Common myeloid progenitor, CD34-positive (primary cell): ENCODE measurements around the gene CCDC50.

ENCODE experiments used
- CTCF ChIA-PET: fragments of 350-600 bp; sonication (Branson Sonifier 250); formaldehyde crosslinking; loops from one replicate; lab custom pipeline; 2021; ENCODE audit warnings: antibody characterized with exemption; lab: Charles Lee
- POLR2A ChIA-PET: fragments of 350-600 bp; sonication (Branson Sonifier 250); formaldehyde crosslinking; loops from one replicate; lab custom pipeline; 2021; ENCODE audit warnings: antibody characterized with exemption; lab: Charles Lee
- DNase-seq, 3 donors: peaks; one replicate each; pipeline versions ENCODE4 v3.0.0 to v3.0.0-alpha.2; 2013
- H3K27ac ChIP-seq, 2 experiments: 1 replicate in 1 of 2; 2 replicates in 1 of 2; pipeline ENCODE4 v1.7.0; 2013; ENCODE audit warnings: inconsistent platforms in 2 of 2, low read length in 2 of 2, mild to moderate bottlenecking in 2 of 2, low read depth in 1 of 2, moderate library complexity in 1 of 2; ENCODE audit not compliant: severe bottlenecking in 2 of 2, insufficient read depth in 1 of 2, poor library complexity in 1 of 2
- H3K27me3 ChIP-seq, 5 experiments: replicated peaks in 2 of 5; 1 replicate in 3 of 5; 2 replicates in 2 of 5; pipeline versions ENCODE4 v1.6.1 to v1.7.0; 2013; ENCODE audit warnings: low read length in 4 of 5, mild to moderate bottlenecking in 2 of 5, moderate library complexity in 2 of 5, inconsistent platforms in 1 of 5; ENCODE audit not compliant: insufficient read depth in 5 of 5, control insufficient read depth in 4 of 5
- H3K36me3 ChIP-seq, 4 experiments: 1 replicate in 2 of 4; 2 replicates in 2 of 4; pipeline versions ENCODE4 v1.6.1 to v1.7.0; 2013; ENCODE audit warnings: low read length in 3 of 4, control low read depth in 1 of 4, mild to moderate bottlenecking in 1 of 4; ENCODE audit not compliant: control insufficient read depth in 4 of 4, insufficient read depth in 4 of 4
- H3K4me1 ChIP-seq, 4 experiments: 1 replicate in 3 of 4; 2 replicates in 1 of 4; pipeline versions ENCODE4 v1.6.1 to v1.7.1; 2013; ENCODE audit warnings: low read length in 3 of 4, mild to moderate bottlenecking in 3 of 4, control low read depth in 1 of 4, inconsistent platforms in 1 of 4, moderate library complexity in 1 of 4; ENCODE audit not compliant: control insufficient read depth in 4 of 4, insufficient read depth in 4 of 4; ENCODE audit errors: control extremely low read depth in 1 of 4
- H3K4me3 ChIP-seq, 7 experiments: 1 replicate in 4 of 7; 2 replicates in 3 of 7; pipeline versions ENCODE4 v1.5.1 to v1.7.0; 2013; ENCODE audit warnings: mild to moderate bottlenecking in 7 of 7, low read length in 6 of 7, moderate library complexity in 6 of 7, inconsistent platforms in 2 of 7, low read depth in 2 of 7, control low read depth in 1 of 7; ENCODE audit not compliant: insufficient read depth in 4 of 7, control insufficient read depth in 1 of 7; ENCODE audit errors: extremely low read depth in 1 of 7
- H3K9me3 ChIP-seq, 5 experiments: 1 replicate in 4 of 5; 2 replicates in 1 of 5; pipeline versions ENCODE4 v1.6.1 to v1.7.1; 2013; ENCODE audit warnings: low read length in 4 of 5, mild to moderate bottlenecking in 2 of 5, inconsistent platforms in 1 of 5, low read depth in 1 of 5, moderate library complexity in 1 of 5; ENCODE audit not compliant: control insufficient read depth in 4 of 5, insufficient read depth in 2 of 5; ENCODE audit errors: control extremely low read depth in 1 of 5
- WGBS: methylation state at CpG from one replicate; pipeline ENCODE4 v1.1.5; 2013; ENCODE audit not compliant: insufficient coverage; 5-methylcytosine and 5-hydroxymethylcytosine counted together

The CCDC50 gene

DNA sequence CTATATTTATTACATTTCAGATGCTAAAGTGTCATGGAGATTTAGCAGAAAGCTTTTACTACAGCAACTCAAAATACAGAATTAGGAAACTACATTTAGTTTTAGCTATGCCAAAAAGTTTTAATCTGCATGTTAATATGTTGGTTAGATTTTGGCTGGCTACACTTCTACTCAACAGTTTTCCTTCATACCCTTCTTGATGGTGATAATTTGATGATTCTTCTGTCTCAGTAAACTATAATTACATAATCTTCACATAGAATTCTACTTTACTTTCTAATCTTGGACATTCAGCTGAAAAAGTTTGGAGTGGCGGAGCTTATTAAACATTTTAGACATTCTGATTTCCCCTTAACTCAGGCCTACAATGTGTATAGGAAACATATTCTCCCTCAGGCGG lies 11.2 kb downstream of the CCDC50 start:
- no CpG with 5 or more reads among the region's 2 CpGs for WGBS
- no peak for DNase-seq
- no peak overlapping the region for H3K4me3 ChIP-seq
- H3K36me3 ChIP-seq, result no peaks in the 10 kb centered on the region
- H3K27ac ChIP-seq, result no peak overlapping the region
- H3K9me3 ChIP-seq, result no peaks in the 10 kb centered on the region
- ChIA-PET POLR2A (no interaction called here), CTCF (interaction anchor here (0.6 kb wide), 1 partner anchor 737 kb away, joined by 3 read pairs; no protein-coding TSS in a partner anchor)
- no peaks in the 10 kb centered on the region for H3K27me3 ChIP-seq
- H3K4me1 ChIP-seq, result no peaks in the 10 kb centered on the region

DNA sequence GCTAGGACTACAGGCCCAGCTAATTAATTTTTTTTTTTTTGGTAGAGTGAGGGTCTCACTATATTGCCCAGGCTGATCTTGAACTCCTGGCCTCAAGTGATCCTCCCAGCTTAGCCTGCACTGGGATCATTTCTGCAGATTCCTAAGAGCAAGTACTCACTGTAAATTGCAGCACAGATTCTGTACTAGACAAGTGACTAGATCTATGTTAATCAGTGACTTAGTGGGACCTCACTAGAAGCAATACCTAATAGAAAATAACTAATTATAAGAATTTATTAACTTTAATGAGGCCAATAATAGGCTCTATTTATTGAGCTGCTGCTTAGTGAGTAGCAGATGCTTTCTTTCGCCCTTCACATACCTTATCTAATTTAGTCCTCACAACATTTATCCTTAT lies 11.8 kb downstream of the CCDC50 start:
- H3K27me3 ChIP-seq, result no peaks in the 10 kb centered on the region
- ChIA-PET CTCF (interaction anchor here (0.6 kb wide), 2 partner anchors 52 to 738 kb away, joined by 3 read pairs; no protein-coding TSS in a partner anchor), POLR2A (no interaction called here)
- no peak for DNase-seq
- no CpG with 5 or more reads among the region's 1 CpG for WGBS
- no peak overlapping the region for H3K4me3 ChIP-seq
- H3K9me3 ChIP-seq, result no peaks in the 10 kb centered on the region
- no peak overlapping the region for H3K27ac ChIP-seq
- no peaks in the 10 kb centered on the region for H3K4me1 ChIP-seq
- H3K36me3 ChIP-seq, result no peaks in the 10 kb centered on the region

DNA sequence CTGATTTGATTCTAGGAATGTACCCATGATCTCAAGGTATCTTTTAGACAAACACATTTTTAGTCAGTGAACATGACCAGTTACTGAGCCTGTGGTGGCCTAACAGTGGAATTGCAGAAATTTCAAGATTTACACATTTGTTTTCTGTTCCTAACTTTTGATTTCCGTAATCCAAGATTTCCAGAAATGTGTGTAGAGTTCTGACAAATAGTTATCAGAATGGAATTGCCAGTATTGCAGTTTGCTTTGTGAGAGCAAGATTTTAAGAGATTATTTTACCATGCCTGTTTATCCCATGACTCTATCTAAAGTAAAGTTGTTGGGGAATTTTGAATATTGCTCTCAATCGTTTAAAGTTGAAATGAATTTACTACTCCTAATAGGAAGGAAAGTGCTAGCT lies 12.8 kb downstream of the CCDC50 start:
- Histone ChIP-seq H3K36me3 (no peaks in the 10 kb centered on the region), H3K4me1 (no peaks in the 10 kb centered on the region), H3K27ac (no peak overlapping the region), H3K4me3 (no peak overlapping the region), H3K9me3 (no peaks in the 10 kb centered on the region), H3K27me3 (no peaks in the 10 kb centered on the region)
- ChIA-PET POLR2A (no interaction called here), CTCF (no interaction called here)
- no CpG with 5 or more reads among the region's 2 CpGs for WGBS
- no peak for DNase-seq

DNA sequence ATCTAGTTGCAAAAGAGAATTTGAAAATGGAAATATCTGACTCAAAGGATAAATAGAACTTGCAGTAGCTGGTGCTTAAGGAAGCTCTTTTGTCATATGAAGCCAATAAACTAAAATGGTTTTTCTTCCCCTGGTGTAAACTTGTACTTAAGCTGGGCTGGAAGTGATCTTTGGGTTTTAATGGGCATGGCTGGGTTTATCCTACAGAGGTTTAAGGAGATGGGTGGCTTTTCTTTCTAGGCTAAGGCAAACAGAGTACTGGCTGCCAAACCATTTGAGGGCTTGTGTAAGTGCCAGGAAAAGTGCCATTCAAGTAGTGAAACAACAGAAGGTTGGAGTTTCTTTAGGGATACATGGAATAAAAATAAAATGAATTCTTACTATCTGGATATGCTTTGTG lies 13.2 kb downstream of the CCDC50 start:
- POLR2A ChIA-PET, result no interaction called here
- Histone ChIP-seq H3K36me3 (no peaks in the 10 kb centered on the region), H3K27ac (no peak overlapping the region), H3K9me3 (no peaks in the 10 kb centered on the region), H3K4me3 (no peak overlapping the region), H3K4me1 (no peaks in the 10 kb centered on the region), H3K27me3 (no peaks in the 10 kb centered on the region)
- CTCF ChIA-PET, result no interaction called here
- no peak for DNase-seq

DNA sequence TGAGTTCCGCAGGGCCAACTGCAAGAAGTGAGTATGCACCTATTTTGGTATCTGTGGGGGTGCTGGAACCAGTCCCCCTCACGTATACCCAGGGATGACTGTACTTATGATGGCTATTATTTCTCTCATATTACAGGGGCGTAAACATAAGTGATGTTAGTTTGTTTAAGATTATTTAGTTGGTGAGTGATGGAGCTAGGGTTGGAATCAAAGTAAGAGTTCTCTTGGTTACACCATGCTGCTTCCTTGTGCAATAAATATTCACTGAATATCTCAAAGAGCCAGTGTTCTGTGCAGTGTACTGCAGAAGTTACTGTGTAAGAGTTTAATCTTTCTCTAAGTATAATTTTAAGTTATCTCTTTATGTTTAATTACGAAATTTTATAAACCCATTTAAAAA lies 13.9 kb downstream of the CCDC50 start:
- Histone ChIP-seq H3K27me3 (no peaks in the 10 kb centered on the region), H3K36me3 (no peaks in the 10 kb centered on the region), H3K4me1 (no peaks in the 10 kb centered on the region), H3K27ac (no peak overlapping the region), H3K4me3 (no peak overlapping the region), H3K9me3 (no peaks in the 10 kb centered on the region)
- WGBS, result 100% methylated on average over 1 of the region's 4 CpGs
- ChIA-PET POLR2A (no interaction called here), CTCF (no interaction called here)
- DNase-seq, result no peak

DNA sequence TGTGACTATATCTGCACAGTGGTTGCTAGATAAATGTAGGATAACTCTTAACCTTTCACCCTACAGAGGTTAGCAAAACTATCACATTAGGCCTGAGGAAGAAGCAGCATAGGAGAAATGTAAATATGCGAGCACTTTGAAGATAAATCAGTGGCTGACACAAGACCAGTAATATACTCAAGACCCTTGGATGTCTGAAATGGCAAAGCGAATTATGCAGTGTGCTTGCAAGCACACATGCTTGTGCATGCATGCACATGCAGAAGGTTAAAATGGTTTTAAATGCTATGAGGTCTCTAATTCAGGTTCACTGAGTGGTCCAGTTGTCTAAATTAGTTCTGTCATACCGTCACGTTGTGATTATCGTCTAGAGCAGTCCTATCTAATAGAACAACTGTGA lies 14.7 kb downstream of the CCDC50 start:
- 100% methylated on average over 5 of the region's 5 CpGs for WGBS
- H3K4me3 ChIP-seq, result no peak overlapping the region
- ChIA-PET CTCF (no interaction called here), POLR2A (no interaction called here)
- no peak overlapping the region for H3K27ac ChIP-seq
- no peak for DNase-seq
- no peaks in the 10 kb centered on the region for H3K4me1 ChIP-seq
- no peaks in the 10 kb centered on the region for H3K9me3 ChIP-seq
- H3K27me3 ChIP-seq, result no peaks in the 10 kb centered on the region
- H3K36me3 ChIP-seq, result no peaks in the 10 kb centered on the region

DNA sequence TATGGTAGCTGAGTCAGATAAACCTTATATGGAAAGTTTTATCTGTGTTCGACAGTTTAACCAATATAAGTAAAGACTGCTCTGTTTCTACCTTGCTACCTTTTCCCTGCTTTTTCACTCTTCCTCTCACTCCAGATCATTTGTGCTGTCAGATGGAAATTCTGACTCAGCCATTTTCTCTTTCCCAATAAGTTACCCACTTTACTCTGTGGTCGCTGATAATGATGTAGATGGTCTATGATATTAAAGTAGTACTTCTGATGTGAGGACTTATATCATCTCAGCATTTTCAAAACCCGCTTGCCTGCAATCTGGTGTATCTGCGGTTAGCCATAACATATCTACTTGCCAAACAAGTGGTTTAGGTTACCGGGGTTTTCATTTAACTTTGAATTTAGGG lies 16.1 kb downstream of the CCDC50 start:
- ChIA-PET CTCF (no interaction called here), POLR2A (no interaction called here)
- Histone ChIP-seq H3K36me3 (no peaks in the 10 kb centered on the region), H3K4me1 (no peaks in the 10 kb centered on the region), H3K27me3 (no peaks in the 10 kb centered on the region), H3K4me3 (no peak overlapping the region), H3K27ac (no peak overlapping the region), H3K9me3 (no peaks in the 10 kb centered on the region)
- no peak for DNase-seq
- no CpG with 5 or more reads among the region's 5 CpGs for WGBS
